ENCODE data around the gene INPP5B.
"Not testable (repeated sequence)": the region's sequence is repeated elsewhere in the genome, so short reads cannot be mapped to it uniquely, and the experiment has no call there.

Gene INPP5B

DNA sequence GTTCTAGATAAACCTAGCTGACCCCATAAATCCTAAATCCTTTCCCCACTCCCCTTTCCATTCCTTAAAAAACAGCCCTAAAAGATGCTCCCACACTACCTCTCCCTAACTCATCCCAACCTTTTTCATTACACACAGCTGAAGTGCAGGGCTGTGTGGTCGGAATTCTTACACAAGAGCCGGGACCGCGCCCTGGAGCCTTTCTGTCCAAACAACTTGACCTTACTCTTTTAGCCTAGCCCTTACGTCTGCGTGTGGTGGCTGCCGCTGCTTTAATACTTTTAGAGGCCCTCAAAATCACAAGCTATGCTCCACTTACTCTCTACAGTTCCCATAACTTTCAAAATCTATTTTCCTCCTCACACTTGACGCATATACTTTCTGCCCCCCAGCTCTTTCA is 36.0 kb downstream of the INPP5B start:
- peaks cover 34% of the 10 kb centered on the region for H3K36me3 Mint-ChIP-seq (ENCODE audit: low read depth)
- not testable (repeated sequence) for H3K9me3 Mint-ChIP-seq; DNase-seq; H3K27ac Mint-ChIP-seq; H3K27me3 Mint-ChIP-seq; H3K4me1 Mint-ChIP-seq (ENCODE audit: low read depth); H3K4me3 Mint-ChIP-seq

DNA sequence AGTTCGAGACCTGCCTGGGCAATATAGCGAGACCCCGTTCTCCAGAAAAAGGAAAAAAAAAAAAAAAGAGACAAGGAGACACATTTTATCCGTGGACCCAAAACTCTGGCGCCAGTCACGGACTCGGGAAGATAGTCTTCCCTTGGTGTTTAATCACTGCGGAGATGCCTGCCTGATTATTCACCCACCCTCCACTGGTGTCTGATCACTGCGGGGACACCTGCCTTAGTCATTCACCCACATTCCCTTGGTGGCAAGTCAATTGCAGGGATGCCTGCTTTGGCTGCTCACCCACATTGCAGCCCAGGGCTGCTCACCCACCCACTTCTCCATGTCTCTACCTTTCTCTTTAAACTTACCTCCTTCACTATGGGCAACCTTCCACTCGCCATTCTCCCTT is 38.3 kb downstream of the INPP5B start:
- H3K9me3 Mint-ChIP-seq, result not testable (repeated sequence)
- H3K36me3 Mint-ChIP-seq (ENCODE audit: low read depth), result peaks cover 40% of the 10 kb centered on the region

DNA sequence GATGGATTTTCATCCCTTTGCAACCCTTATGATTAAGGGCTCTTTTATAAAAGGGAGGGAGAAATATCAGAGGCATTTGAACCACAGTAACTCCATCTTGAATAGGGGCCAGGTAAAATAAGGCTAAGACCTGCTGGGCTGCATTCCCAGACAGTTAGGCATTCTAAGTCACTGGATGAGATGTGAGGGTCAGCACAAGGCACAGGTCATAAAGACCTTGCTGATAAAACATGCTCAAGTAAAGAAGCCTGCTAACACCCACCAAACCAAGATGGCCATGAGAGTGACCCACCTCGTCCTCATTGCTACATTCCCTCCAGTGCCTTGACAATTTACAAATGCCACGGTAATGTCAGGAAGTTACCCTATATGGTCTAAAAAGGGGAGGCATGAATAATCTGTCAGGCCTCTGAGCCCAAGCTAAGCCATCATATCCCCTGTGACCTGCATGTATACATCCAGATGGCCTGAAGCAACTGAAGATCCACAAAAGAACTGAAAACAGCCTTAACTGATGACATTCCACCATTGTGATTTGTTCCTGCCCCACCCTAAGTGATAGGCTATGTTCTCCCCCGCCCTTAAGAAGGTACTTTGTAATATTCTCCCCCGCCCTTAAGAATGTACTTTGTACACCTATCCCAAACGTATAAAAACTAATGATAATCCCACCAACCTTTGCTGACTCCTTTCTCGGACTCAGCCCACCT is 39.3 kb downstream of the INPP5B start:
- not testable (repeated sequence) for H3K4me3 Mint-ChIP-seq; H3K4me1 Mint-ChIP-seq (ENCODE audit: low read depth); H3K9me3 Mint-ChIP-seq; H3K27ac Mint-ChIP-seq; DNase-seq; H3K27me3 Mint-ChIP-seq
- H3K36me3 Mint-ChIP-seq (ENCODE audit: low read depth), result peaks cover 43% of the 10 kb centered on the region

More for the DNA sequence above, 38.3 kb downstream of the INPP5B start:
- not testable (repeated sequence) for H3K4me1 Mint-ChIP-seq (ENCODE audit: low read depth); H3K4me3 Mint-ChIP-seq; DNase-seq; H3K27ac Mint-ChIP-seq; H3K27me3 Mint-ChIP-seq

DNA sequence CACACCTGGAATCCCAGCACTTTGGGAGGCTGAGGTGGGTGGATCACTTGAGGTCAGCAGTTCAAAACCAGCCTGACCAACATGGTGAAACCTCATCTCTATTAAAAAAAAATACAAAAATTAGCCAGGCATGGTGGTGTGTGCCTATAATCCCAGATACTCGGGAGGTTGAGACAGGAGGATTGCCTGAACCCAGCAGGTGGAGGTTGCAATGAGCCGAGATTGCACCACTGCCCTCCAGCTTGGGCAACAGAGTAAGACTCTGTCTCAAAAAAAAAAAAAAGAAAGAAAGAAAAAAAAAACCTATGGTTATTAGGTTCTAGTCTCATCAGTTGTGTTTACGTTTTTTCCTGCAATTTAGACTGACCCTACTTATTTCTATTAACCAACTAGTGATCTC is 40.3 kb downstream of the INPP5B start:
- not testable (repeated sequence) for H3K4me3 Mint-ChIP-seq; H3K4me1 Mint-ChIP-seq (ENCODE audit: low read depth); DNase-seq; H3K27me3 Mint-ChIP-seq; H3K27ac Mint-ChIP-seq; H3K9me3 Mint-ChIP-seq
- peaks cover 47% of the 10 kb centered on the region for H3K36me3 Mint-ChIP-seq (ENCODE audit: low read depth)

DNA sequence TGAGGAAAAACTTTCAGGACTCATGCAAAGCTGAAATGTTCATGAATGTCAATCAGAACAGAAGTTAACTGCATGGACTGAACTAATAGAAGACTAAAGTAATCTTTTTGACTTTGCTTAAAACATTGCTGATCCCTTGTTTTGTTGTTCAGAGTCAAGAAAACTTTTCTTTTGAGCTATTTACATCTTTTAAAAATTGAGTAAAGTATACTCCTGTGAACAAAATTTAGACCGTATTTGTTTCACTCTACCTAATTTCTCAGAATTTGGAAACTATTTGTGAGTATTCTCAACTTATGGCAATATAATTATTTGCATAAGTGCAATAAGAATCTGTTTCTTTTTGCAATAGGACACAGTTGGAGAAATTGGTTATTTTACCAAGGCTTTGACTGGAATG is 41.1 kb downstream of the INPP5B start:
- Mint-ChIP-seq H3K9me3 (peaks cover 2% of the 10 kb centered on the region), H3K27ac (no peak overlapping the region), H3K4me1 (ENCODE audit: low read depth) (peaks cover 13% of the 10 kb centered on the region), H3K27me3 (no peaks in the 10 kb centered on the region), H3K36me3 (ENCODE audit: low read depth) (peaks cover 54% of the 10 kb centered on the region), H3K4me3 (no peak overlapping the region)
- no peak for DNase-seq

DNA sequence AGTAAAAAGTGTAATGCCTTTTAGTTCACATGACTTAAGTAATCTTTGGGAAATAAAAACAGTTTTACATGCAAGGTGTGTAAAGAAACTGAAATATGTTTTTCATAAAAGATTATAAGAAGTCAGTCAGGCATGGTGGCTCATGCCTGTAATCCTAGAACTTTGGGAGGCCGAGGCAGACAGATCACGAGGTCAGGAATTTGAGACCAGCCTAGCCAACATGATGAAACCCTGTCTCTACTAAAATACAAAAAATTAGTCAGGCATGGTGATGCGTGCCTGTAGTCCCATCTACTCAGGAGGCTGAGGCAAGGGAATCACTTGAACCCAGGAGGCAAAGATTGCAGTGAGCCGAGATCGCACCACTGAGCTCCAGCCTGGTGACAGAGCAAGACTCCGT is 42.9 kb downstream of the INPP5B start:
- H3K4me3 Mint-ChIP-seq, DNase-seq, H3K27ac Mint-ChIP-seq, H3K27me3 Mint-ChIP-seq, H3K9me3 Mint-ChIP-seq: not testable (repeated sequence)
- Mint-ChIP-seq H3K36me3 (ENCODE audit: low read depth) (peaks cover 50% of the 10 kb centered on the region), H3K4me1 (ENCODE audit: low read depth) (peaks cover 13% of the 10 kb centered on the region)

DNA sequence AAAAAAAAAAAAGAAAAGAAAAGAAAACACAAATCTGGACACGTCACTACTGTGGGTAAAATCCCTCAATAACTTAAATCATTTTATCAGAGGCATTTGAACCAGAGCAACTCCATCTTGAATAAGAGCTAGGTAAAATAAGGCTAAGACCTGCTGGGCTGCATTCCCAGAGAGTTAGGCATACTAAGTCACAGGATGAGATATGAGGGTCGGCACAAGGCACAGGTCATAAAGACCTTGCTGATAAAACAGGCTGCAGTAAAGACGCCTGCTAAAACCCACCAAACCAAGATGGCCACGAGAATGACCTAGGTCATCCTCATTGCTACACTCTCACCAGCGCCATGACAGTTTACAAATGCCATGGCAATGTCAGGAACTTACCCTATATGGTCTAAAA is 43.9 kb downstream of the INPP5B start:
- no peaks in the 10 kb centered on the region for H3K9me3 Mint-ChIP-seq
- no peak overlapping the region for H3K27ac Mint-ChIP-seq
- H3K4me1 Mint-ChIP-seq (ENCODE audit: low read depth), result peaks cover 15% of the 10 kb centered on the region
- peaks cover 41% of the 10 kb centered on the region for H3K36me3 Mint-ChIP-seq (ENCODE audit: low read depth)
- H3K27me3 Mint-ChIP-seq, result no peaks in the 10 kb centered on the region
- DNase-seq, result no peak
- H3K4me3 Mint-ChIP-seq, result no peak overlapping the region

DNA sequence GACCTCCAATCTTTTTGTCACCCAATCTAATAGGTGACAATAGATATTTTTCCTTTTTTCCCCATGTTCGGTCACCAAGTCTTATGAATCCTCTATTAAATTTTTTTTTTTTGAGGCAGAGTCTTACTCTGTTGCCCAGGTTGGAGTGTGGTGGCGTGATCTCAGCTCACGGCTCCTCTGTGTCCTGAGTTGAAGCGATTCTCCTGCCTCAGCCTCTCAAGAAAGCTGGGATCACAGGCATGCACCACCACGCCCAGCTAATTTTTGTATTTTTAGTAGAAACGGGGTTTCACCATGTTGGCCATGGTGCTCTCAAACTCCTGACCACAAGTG is 45.0 kb downstream of the INPP5B start:
- no peaks in the 10 kb centered on the region for H3K27me3 Mint-ChIP-seq
- peaks cover 30% of the 10 kb centered on the region for H3K36me3 Mint-ChIP-seq (ENCODE audit: low read depth)
- peaks cover 15% of the 10 kb centered on the region for H3K4me1 Mint-ChIP-seq (ENCODE audit: low read depth)
- no peaks in the 10 kb centered on the region for H3K9me3 Mint-ChIP-seq
- H3K4me3 Mint-ChIP-seq, result no peak overlapping the region
- H3K27ac Mint-ChIP-seq, result peak overlapping the region; percentile 85
- no peak for DNase-seq

DNA sequence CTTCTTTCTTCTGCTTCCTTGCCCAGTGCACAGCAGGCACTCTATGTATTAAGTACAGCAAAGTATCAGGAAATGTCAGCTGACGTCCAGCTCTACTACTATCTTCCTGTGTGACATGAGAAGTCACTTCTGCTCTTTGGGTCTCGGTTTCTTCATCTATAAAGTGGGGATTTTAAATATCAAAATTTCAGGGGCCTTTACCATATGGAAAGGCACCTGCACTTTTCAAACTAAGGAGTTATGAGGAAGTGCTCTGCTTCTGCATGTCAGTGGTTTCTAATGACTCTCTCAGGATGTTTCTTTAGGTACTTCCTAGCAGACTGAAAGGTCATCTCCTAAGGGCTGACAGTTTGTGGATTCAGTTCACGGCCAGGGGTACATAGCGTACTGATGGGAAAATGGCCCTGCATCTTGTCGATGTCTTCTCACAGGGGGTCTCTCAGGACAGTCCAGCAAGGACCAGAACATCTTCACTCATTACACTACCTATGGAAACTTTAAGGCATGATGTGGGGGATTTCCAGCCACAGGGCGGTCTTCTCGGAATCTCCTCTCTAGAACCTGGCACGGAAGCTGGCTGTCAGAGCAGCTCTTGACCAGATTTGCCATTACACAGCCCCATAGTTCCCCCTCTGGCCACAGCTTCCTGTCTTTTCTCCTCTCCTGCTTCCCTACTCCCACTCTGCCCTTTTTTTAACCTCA is 45.5 kb downstream of the INPP5B start:
- Mint-ChIP-seq H3K27ac (peak overlapping the region; percentile 85), H3K27me3 (no peaks in the 10 kb centered on the region), H3K36me3 (ENCODE audit: low read depth) (peaks cover 29% of the 10 kb centered on the region), H3K4me1 (ENCODE audit: low read depth) (peaks cover 15% of the 10 kb centered on the region), H3K4me3 (no peak overlapping the region), H3K9me3 (no peaks in the 10 kb centered on the region)
- DNase-seq, result no peak

DNA sequence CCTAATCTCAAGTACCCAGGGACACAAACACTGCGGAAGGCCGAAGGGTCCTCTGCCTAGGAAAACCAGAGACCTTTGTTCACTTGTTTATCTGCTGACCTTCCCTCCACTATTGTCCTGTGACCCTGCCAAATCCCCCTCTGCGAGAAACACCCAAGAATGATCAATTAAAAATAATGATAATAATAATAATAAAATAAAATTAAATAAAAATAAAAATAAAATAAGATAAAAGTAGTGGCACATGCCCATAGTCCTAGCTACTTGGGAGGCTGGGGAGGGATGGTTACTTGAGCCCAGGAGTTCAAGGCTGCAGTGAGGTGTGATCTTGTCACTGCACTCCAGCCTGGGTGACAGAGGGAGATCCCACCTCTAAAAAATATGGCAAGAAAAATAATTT is 49.3 kb downstream of the INPP5B start:
- not testable (repeated sequence) for H3K27ac Mint-ChIP-seq, H3K27me3 Mint-ChIP-seq, DNase-seq, H3K4me3 Mint-ChIP-seq, H3K9me3 Mint-ChIP-seq
- H3K36me3 Mint-ChIP-seq (ENCODE audit: low read depth), result peaks cover 17% of the 10 kb centered on the region
- H3K4me1 Mint-ChIP-seq (ENCODE audit: low read depth), result peaks cover 13% of the 10 kb centered on the region

DNA sequence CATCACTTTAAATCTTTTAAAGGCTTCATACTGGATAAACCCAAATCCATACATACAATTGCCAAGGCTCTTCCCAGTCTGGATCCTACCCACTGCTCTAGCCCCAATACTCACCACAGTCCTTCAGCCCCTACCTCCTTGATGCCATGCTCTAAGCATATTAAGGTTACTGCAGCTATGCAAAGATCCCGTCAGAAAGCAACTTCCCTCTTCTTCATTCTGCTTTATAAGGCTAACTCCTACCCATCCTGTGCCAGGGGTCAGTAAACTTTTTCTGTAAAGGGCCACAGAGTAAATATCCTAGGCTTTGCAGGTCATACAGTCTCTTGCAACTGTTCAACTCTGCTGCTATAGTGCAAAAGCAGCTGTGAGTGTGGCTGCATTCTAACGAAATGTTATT is 53.2 kb downstream of the INPP5B start:
- no peak for DNase-seq
- Mint-ChIP-seq H3K4me3 (no peak overlapping the region), H3K4me1 (ENCODE audit: low read depth) (peaks cover 9% of the 10 kb centered on the region), H3K27me3 (no peaks in the 10 kb centered on the region), H3K9me3 (no peaks in the 10 kb centered on the region), H3K27ac (peak overlapping the region; percentile 26), H3K36me3 (ENCODE audit: low read depth) (peaks cover 22% of the 10 kb centered on the region)

DNA sequence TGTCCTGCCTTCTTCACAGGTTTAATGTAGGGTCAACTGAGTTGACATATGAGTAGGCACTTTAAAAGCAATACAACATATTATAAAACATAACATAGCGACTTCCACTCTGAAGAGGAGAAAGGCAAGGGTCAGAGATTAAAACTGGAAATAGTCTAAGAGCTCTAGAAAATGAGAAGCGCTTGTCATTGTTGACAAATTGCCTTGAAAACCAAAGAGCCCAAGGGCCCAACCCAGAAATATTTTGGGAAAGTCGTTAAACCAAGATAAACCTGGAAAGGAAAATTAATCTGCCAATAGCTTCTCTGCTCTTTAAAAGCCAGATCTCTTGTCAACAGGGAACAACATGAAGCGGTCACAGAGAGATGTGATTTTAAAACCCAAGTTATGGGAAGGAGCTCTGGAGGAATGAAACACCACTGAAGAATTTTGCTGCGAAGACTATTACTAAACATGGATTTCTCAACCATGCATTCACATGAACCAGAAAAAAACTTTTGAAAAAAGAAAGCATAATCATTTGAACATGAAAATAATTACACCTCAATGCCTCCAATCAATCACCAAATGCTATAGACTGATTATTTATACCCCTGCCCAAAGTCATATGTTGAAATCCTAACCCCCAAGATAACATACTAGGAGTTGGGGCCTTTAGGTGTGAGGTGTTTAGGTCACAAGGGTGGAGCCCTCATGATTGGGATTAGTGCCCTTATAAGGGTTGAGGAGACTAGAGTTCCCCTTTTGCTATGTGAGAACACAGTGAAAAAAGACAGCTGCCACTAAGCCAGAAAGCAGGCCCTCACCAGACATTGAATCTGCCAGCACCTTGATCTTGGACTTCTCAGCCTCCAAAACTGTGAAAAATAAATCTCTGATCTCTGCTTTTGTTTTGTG is 54.5 kb downstream of the INPP5B start:
- H3K27me3 Mint-ChIP-seq, result no peaks in the 10 kb centered on the region
- peaks cover 7% of the 10 kb centered on the region for H3K4me1 Mint-ChIP-seq (ENCODE audit: low read depth)
- H3K27ac Mint-ChIP-seq, result peak overlapping the region; percentile 18
- H3K36me3 Mint-ChIP-seq (ENCODE audit: low read depth), result peaks cover 35% of the 10 kb centered on the region
- DNase-seq, result no peak
- H3K4me3 Mint-ChIP-seq, result no peak overlapping the region
- H3K9me3 Mint-ChIP-seq, result no peaks in the 10 kb centered on the region

DNA sequence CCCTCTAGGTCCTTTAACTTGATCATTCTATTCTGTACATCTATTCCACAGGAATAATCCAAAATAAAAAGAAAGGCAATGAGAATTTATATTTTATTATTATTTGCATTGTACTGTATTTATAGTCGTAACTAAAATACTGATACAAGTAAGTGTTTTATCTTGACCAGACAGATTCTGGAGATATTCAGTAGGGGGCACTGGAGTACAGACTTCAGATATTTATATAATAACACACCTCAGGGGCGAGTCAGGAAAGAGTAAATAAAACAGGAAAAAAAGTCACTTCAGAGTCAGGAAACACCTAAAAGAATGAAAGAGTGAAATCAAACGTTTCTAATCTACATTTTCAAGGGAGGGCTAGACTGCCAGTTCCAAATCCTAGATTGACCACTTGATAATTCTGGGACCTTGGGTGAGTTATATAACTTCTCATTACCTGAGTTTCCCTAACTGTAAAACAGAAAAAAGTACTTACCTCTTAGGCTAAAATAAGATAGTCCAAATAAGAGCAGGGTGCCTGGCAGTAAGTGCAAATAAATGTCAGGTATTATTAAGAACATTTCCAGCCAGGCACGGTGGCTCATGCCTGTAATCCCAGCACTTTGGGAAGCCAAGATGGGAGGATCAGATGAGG is 56.4 kb downstream of the INPP5B start:
- no peaks in the 10 kb centered on the region for H3K9me3 Mint-ChIP-seq
- peaks cover 7% of the 10 kb centered on the region for H3K4me1 Mint-ChIP-seq (ENCODE audit: low read depth)
- no peak overlapping the region for H3K4me3 Mint-ChIP-seq
- DNase-seq, result no peak
- no peaks in the 10 kb centered on the region for H3K27me3 Mint-ChIP-seq
- peaks cover 54% of the 10 kb centered on the region for H3K36me3 Mint-ChIP-seq (ENCODE audit: low read depth)
- peak overlapping the region; percentile 29 for H3K27ac Mint-ChIP-seq

DNA sequence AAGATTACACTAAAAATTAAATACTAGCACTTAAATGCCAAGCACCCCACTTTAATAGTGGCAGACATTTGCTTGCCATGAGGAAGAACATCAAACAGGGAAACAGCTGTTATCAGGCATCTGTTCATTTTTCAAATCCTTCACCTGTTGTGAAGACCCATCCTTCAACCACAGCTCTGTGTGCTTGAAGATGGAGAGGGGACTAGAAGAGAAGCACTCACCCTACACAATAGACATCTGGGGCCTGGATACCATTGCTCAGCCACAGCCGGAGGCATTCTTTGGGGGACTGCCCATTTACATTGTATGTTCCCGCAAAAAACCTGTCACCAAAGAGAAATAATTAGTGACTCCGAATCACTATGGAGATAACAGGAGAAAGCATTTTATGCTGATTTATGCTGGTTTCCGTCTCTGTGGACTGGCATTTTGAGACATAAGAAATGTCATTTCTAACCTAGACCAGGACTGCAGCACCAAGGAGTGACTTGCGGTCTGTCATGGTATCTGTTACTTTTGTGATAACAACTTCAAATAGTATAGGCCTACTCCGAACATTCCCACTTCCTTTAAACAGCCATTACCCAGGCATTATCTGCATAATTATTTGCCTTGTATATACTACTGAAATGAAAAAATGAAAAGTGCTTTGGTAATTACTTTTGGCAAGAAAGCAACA is 58.7 kb downstream of the INPP5B start:
- no peaks in the 10 kb centered on the region for H3K27me3 Mint-ChIP-seq
- H3K9me3 Mint-ChIP-seq, result no peaks in the 10 kb centered on the region
- H3K36me3 Mint-ChIP-seq (ENCODE audit: low read depth), result peaks cover 67% of the 10 kb centered on the region
- peaks cover 17% of the 10 kb centered on the region for H3K4me1 Mint-ChIP-seq (ENCODE audit: low read depth)
- no peak for DNase-seq
- H3K27ac Mint-ChIP-seq, result no peak overlapping the region
- H3K4me3 Mint-ChIP-seq, result no peak overlapping the region
